A204.1 (cell line): ENCODE results near the gene FAM111B.

Experiments used
- FAIRE-seq: peaks from 2 replicates; lab custom pipeline; 2012; peaks lifted over from hg19 to GRCh38; lab: Jason Lieb, UNC

The FAM111B gene

GRCh38 chr11:59157433-59157832, 50.4 kb downstream of the FAM111B start:
- no peak for FAIRE-seq

- peak; percentile 76 for FAIRE-seq
Measured at GRCh38 chr11:59158206-59159068, 51.4 kb downstream of the FAM111B start.

- FAIRE-seq: peak; percentile 30
Measured at GRCh38 chr11:59164028-59164427, 57.0 kb downstream of the FAM111B start.

GRCh38 chr11:59171508-59172322, 64.7 kb downstream of the FAM111B start, which contains the start of gene DTX4:
DTX4 (plus strand) TSS chr11:59172132; CDS start chr11:59172596, 464 bp downstream.
- FAIRE-seq: peak; percentile 6

- no peak for FAIRE-seq
Measured at GRCh38 chr11:59172345-59173079, 65.5 kb downstream of the FAM111B start.

GRCh38 chr11:59173080-59173963, 66.3 kb downstream of the FAM111B start:
- FAIRE-seq: no peak

- FAIRE-seq: no peak
Measured at GRCh38 chr11:59173964-59174663, 67.1 kb downstream of the FAM111B start.

- FAIRE-seq: no peak
Measured at GRCh38 chr11:59174664-59175033, 67.6 kb downstream of the FAM111B start.

GRCh38 chr11:59175091-59175501, 68.1 kb downstream of the FAM111B start:
- no peak for FAIRE-seq

- FAIRE-seq: no peak
Measured at GRCh38 chr11:59176330-59176729, 69.3 kb downstream of the FAM111B start.
